Esophagus muscularis mucosa (tissue), 3 donors: ENCODE data around the gene GALNT18.

Experiments
- CTCF ChIP-seq, 3 experiments: fragments of 200-600 bp in 2 of 3; fragments of 450-650 bp in 1 of 3; sonication (generic) in 2 of 3; IDR thresholded peaks; one replicate each; pipeline ENCODE4 v1.5.1; 2017 to 2019; ENCODE audit warnings: antibody characterized with exemption in 3 of 3, mild to moderate bottlenecking in 2 of 3, moderate library complexity in 1 of 3
- POLR2A ChIP-seq: fragments of 450-650 bp; IDR thresholded peaks from one replicate; pipeline ENCODE4 v1.6.1; 2017; ENCODE audit warnings: antibody characterized with exemption, moderate library complexity, mild to moderate bottlenecking, low read depth
- POLR2AphosphoS5 ChIP-seq, 2 donors: sonication (generic); formaldehyde crosslinking; IDR thresholded peaks; one replicate each; pipeline ENCODE4 v1.6.1; 2017; ENCODE audit warnings: antibody characterized with exemption in 2 of 2

- TF ChIP-seq POLR2A = no peak
- no peak for TF ChIP-seq CTCF (IDR thresholded peaks at IDR 0.05)
- TF ChIP-seq POLR2AphosphoS5 (IDR thresholded peaks at IDR 0.05) = peak in 1 of 2 donors; percentile 8
Observed at GRCh38 chr11:11243590-11244469, 378.0 kb downstream of the GALNT18 start.
